GM08714 (cell line): ENCODE results near the gene DNAAF1.

ENCODE experiments used
- H3K4me3 ChIP-seq: fragments of 200-500 bp; sonication (Bioruptor generic); 2 replicates; pipeline ENCODE4 v1.5.1; 2014; ENCODE audit warnings: mild to moderate bottlenecking, low read length, inconsistent platforms
- ZNF274 ChIP-seq: IDR thresholded peaks from 2 replicates; pipeline ENCODE4 v1.6.1; 2012; ENCODE audit warnings: mild to moderate bottlenecking, low read depth, low read length

The DNAAF1 gene

GRCh38 chr16:84138500-84138823 lies 6.6 kb upstream of the DNAAF1 start:
- H3K4me3 ChIP-seq: no peak overlapping the region
- TF ChIP-seq ZNF274: no peak

- H3K4me3 ChIP-seq: no peak overlapping the region
- TF ChIP-seq ZNF274: no peak
These were observed 6.1 kb upstream of the DNAAF1 start for GRCh38 chr16:84138824-84139627.

DNA sequence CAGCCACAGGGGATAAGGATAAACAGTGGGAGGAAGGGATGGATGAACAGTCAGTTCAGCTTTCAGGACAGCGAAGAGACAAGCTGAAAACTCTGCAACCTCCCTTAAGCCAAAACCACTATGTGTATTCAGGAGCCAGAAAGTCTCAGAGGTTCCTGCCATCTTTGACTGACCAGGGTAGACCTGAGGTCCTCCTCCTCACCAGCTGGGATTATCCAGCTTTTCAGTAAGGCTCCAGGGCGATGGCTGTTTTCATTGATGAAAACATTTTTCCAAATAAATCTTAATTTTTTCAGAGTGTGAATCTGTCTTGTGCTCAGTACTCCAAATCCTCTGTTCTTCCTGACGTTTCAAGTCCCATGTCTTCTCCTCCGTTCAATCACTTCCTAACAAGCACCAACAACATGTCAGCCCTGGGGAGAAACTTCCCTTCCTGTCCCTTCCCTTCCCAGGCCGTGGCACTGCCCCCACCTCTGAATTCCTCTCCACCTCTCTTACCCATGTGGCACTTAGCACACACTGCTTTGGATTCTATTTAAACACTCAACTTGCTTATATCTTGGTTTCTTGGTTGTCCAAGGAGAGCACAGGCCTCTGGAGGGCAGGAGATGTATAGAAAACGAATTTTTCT lies 5.4 kb upstream of the DNAAF1 start:
- no peak overlapping the region for H3K4me3 ChIP-seq
- no peak for TF ChIP-seq ZNF274

GRCh38 chr16:84141143-84141670 lies 3.9 kb upstream of the DNAAF1 start:
- TF ChIP-seq ZNF274: no peak

GRCh38 chr16:84143081-84143480 lies 2.0 kb upstream of the DNAAF1 start:
- H3K4me3 ChIP-seq: no peak overlapping the region
- TF ChIP-seq ZNF274: no peak

More at GRCh38 chr16:84141143-84141670, 3.9 kb upstream of the DNAAF1 start:
- no peak overlapping the region for H3K4me3 ChIP-seq

GRCh38 chr16:84143784-84144199 lies 1.3 kb upstream of the DNAAF1 start:
- TF ChIP-seq ZNF274: no peak

DNA sequence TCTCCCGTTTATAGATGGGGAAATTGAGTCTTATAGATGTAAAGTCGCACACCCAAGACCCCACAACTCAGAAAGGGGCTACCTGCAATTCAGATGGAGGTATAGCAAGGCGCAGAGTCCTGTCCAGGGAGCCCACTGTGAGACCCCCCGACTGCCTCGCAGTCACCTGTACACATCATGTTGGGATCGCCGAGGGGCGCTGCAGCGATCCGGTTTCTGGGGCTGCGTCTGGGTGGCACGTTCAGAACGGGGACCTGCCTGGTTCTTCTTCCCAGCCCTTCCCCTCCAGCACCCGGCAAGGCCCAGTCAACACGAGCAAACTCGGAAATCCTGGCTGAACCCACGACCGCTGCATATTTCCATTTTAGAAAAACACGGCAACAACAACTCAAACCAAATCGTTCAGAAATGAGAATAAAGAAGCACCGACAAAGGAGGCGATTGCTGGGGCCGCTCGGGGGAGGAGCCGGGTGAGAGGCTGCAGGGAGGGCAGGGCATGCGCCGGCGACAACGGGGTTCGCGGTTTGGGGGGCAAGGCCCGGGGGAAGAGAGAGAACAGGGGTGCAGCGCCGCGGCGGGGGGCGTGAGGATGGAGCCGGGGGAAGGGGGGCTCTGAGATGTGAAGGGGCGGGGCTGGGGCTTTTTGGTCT lies 774 bp upstream of the DNAAF1 start:
- no peak for TF ChIP-seq ZNF274
- peak overlapping the region; percentile 68 for H3K4me3 ChIP-seq

More at GRCh38 chr16:84143784-84144199, 1.3 kb upstream of the DNAAF1 start:
- peak overlapping the region; percentile 68 for H3K4me3 ChIP-seq

DNA sequence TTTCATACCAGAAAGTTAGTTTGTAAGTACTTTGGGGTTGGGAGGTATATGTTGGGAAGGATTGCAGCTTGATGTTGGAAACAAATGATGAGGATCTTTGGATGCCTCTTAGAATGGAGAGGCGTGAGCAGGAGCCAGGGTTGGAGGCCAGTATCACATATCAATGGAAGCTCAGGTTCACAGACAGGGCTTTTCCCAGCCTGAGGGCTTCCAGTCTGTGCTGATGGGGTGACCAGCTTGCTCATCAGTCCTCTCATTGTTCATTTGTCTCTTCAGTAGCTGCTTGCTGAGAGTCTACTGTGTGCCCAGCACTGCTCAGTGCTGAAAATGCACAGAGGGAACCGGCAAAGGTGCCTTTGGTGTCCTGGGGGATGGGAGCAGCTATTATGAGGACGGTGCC lies 5.8 kb downstream of the DNAAF1 start:
- no peak overlapping the region for H3K4me3 ChIP-seq
- TF ChIP-seq ZNF274: no peak

DNA sequence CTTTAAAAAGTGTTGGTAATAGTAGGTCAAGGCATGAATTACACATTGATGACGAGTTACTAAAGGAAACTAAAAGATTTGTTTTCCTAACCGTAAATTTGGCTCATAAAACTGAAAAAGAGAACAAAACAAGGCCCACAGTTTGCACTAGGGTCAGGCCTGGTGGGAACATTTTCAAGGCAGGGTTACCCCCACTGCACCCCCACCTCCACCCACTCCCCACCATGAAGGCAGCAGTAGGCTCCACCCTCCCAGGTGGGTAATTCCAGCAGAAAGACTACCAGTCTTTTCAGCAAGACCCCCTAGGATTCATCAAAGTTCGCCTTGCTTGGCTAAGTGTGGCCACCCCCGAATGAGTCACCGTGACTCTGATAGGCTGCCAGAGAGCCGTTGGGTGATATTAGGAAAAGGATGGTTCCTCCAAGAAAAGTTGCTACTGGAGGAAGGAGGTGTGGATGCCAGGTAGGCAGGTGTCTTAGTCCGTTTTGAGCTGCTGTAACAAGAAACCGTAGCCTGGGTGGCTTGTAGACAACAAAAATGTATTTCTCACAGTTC lies 8.6 kb downstream of the DNAAF1 start:
- no peak for TF ChIP-seq ZNF274
- H3K4me3 ChIP-seq: no peak overlapping the region

- H3K4me3 ChIP-seq: no peak overlapping the region
- no peak for TF ChIP-seq ZNF274
These were observed 10.1 kb downstream of the DNAAF1 start for GRCh38 chr16:84155226-84155625.

DNA sequence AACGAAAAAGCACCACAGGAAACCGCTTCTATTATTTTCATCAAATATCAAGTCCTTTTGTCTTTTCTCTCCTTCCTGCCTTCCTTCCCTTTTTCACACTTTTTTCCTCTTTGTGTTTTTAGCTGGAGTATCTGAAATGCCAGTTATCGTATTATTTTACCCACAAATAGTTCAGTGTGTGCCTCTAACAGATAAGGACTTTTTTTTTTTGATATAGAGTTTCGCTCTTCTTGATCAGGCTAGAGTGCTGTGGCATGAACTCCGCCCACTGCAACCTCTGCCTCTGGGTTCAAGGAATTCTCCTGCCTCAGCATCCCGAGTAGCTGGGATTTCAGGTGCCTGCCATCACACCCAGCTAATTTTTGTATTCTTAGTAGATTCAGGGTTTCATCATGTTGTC lies 10.7 kb downstream of the DNAAF1 start:
- no peak for TF ChIP-seq ZNF274
- H3K4me3 ChIP-seq: no peak overlapping the region

- H3K4me3 ChIP-seq: no peak overlapping the region
- TF ChIP-seq ZNF274: no peak
These were observed 11.3 kb downstream of the DNAAF1 start for GRCh38 chr16:84156342-84156784.

GRCh38 chr16:84159007-84159406 lies 13.9 kb downstream of the DNAAF1 start:
- H3K4me3 ChIP-seq: no peak overlapping the region
- TF ChIP-seq ZNF274: no peak

DNA sequence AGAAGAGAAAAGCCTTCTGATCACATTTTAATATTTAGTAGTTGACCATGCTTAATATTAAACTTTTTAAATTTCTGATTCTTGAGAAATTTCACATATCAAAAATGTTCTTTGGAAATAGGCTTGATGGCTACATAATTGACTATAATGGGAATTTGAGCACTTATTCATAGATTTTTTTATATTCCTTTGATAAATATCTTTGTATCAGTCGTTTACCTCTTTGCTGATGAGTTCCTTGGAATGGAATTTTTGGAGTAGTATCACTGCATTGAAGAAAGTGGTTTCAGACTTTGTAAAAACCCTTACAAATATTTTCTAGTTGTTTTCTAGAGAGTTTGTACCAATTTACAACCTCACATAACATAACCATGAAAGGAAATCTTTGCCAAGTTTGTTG lies 14.7 kb downstream of the DNAAF1 start:
- no peak overlapping the region for H3K4me3 ChIP-seq
- TF ChIP-seq ZNF274: no peak
